Activated naive CD4-positive, alpha-beta T cell treated with anti-CD3 and anti-CD28 coated beads, Interleukin-2, amount 50 U/mL, for 24 hours (primary cell): ENCODE results near the gene TFB1M.
A peak's percentile ranks its signal among the peaks of the same experiment; 100 is the strongest.
"Not testable (repeated sequence)": the region's sequence is repeated elsewhere in the genome, so short reads cannot be mapped to it uniquely, and the experiment has no call there.

Source experiments
- H3K27ac Mint-ChIP-seq: one replicate; pipeline ENCODE4 v1.8.0; 2021; ENCODE audit warnings: mild to moderate bottlenecking, mixed read lengths
- H3K27me3 Mint-ChIP-seq: one replicate; pipeline ENCODE4 v1.8.0; 2021; ENCODE audit warnings: mixed read lengths
- H3K36me3 Mint-ChIP-seq: one replicate; pipeline ENCODE4 v1.8.0; 2021; ENCODE audit warnings: mixed read lengths
- H3K4me1 Mint-ChIP-seq: one replicate; pipeline ENCODE4 v1.8.0; 2021; ENCODE audit warnings: mixed read lengths
- H3K4me3 Mint-ChIP-seq: one replicate; pipeline ENCODE4 v1.8.0; 2021; ENCODE audit warnings: mild to moderate bottlenecking, mixed read lengths
- H3K9me3 Mint-ChIP-seq: one replicate; pipeline ENCODE4 v1.8.0; 2021; ENCODE audit warnings: mixed read lengths

Gene TFB1M

GRCh38 chr6:155314092-155314772, at the start of gene TFB1M:
TSS of gene TFB1M (minus strand) at chr6:155314484. CDS start at chr6:155314428, 56 bp downstream.
- H3K36me3 Mint-ChIP-seq, result peaks cover 9% of the 10 kb centered on the region
- H3K27me3 Mint-ChIP-seq, result no peaks in the 10 kb centered on the region
- no peaks in the 10 kb centered on the region for H3K9me3 Mint-ChIP-seq

GRCh38 chr6:155364021-155364420, 49.7 kb upstream of the TFB1M start:
- not testable (repeated sequence) for H3K27ac Mint-ChIP-seq, H3K27me3 Mint-ChIP-seq, H3K4me1 Mint-ChIP-seq, H3K9me3 Mint-ChIP-seq, H3K4me3 Mint-ChIP-seq, H3K36me3 Mint-ChIP-seq

More at GRCh38 chr6:155314092-155314772, at the start of gene TFB1M:
- H3K27ac Mint-ChIP-seq, result peak within 1 kb of the TSS; percentile 92
- peaks cover 49% of the 10 kb centered on the region for H3K4me1 Mint-ChIP-seq
- H3K4me3 Mint-ChIP-seq, result peak within 1 kb of the TSS; percentile 88

GRCh38 chr6:155362968-155363632, 48.8 kb upstream of the TFB1M start:
- not testable (repeated sequence) for H3K9me3 Mint-ChIP-seq, H3K27ac Mint-ChIP-seq, H3K4me1 Mint-ChIP-seq, H3K4me3 Mint-ChIP-seq, H3K27me3 Mint-ChIP-seq, H3K36me3 Mint-ChIP-seq

GRCh38 chr6:155354167-155354566, 39.9 kb upstream of the TFB1M start:
- H3K36me3 Mint-ChIP-seq, result peaks cover 6% of the 10 kb centered on the region
- no peak overlapping the region for H3K27ac Mint-ChIP-seq
- peaks cover 4% of the 10 kb centered on the region for H3K27me3 Mint-ChIP-seq
- H3K4me3 Mint-ChIP-seq, result no peak overlapping the region
- H3K4me1 Mint-ChIP-seq, result no peaks in the 10 kb centered on the region
- H3K9me3 Mint-ChIP-seq, result peaks cover 6% of the 10 kb centered on the region

- H3K9me3 Mint-ChIP-seq, result peaks cover 11% of the 10 kb centered on the region
- peaks cover 3% of the 10 kb centered on the region for H3K4me1 Mint-ChIP-seq
- H3K27me3 Mint-ChIP-seq, result peaks cover 4% of the 10 kb centered on the region
- no peak overlapping the region for H3K4me3 Mint-ChIP-seq
- no peak overlapping the region for H3K27ac Mint-ChIP-seq
- H3K36me3 Mint-ChIP-seq, result peaks cover 9% of the 10 kb centered on the region
Measured at GRCh38 chr6:155352811-155353210, 38.5 kb upstream of the TFB1M start.

- Mint-ChIP-seq H3K27ac (no peak overlapping the region), H3K4me1 (peaks cover 4% of the 10 kb centered on the region), H3K36me3 (peaks cover 11% of the 10 kb centered on the region), H3K9me3 (peaks cover 18% of the 10 kb centered on the region), H3K27me3 (peaks cover 4% of the 10 kb centered on the region), H3K4me3 (no peak overlapping the region)
Measured at GRCh38 chr6:155352130-155352420, 37.8 kb upstream of the TFB1M start.

- Mint-ChIP-seq H3K36me3 (peaks cover 14% of the 10 kb centered on the region), H3K27me3 (peaks cover 4% of the 10 kb centered on the region), H3K9me3 (peaks cover 24% of the 10 kb centered on the region), H3K27ac (no peak overlapping the region), H3K4me1 (peaks cover 4% of the 10 kb centered on the region), H3K4me3 (no peak overlapping the region)
Measured at GRCh38 chr6:155351273-155352129, 37.2 kb upstream of the TFB1M start.

GRCh38 chr6:155349956-155350355, 35.7 kb upstream of the TFB1M start:
- Mint-ChIP-seq H3K4me3 (no peak overlapping the region), H3K36me3 (peaks cover 11% of the 10 kb centered on the region), H3K27ac (no peak overlapping the region), H3K27me3 (peaks cover 4% of the 10 kb centered on the region), H3K4me1 (peaks cover 4% of the 10 kb centered on the region), H3K9me3 (peaks cover 25% of the 10 kb centered on the region)

GRCh38 chr6:155349129-155349528, 34.8 kb upstream of the TFB1M start:
- Mint-ChIP-seq H3K36me3 (peaks cover 9% of the 10 kb centered on the region), H3K27me3 (peaks cover under 1% of the 10 kb centered on the region), H3K27ac (no peak overlapping the region), H3K4me1 (peaks cover 4% of the 10 kb centered on the region), H3K4me3 (no peak overlapping the region), H3K9me3 (peaks cover 21% of the 10 kb centered on the region)

- peaks cover 19% of the 10 kb centered on the region for H3K9me3 Mint-ChIP-seq
- H3K36me3 Mint-ChIP-seq, result peaks cover 8% of the 10 kb centered on the region
- H3K27me3 Mint-ChIP-seq, result no peaks in the 10 kb centered on the region
- H3K4me3 Mint-ChIP-seq, result no peak overlapping the region
- no peak overlapping the region for H3K27ac Mint-ChIP-seq
- H3K4me1 Mint-ChIP-seq, result peaks cover 4% of the 10 kb centered on the region
Measured at GRCh38 chr6:155347800-155348199, 33.5 kb upstream of the TFB1M start.

- Mint-ChIP-seq H3K27ac (no peak overlapping the region), H3K9me3 (peaks cover 19% of the 10 kb centered on the region), H3K27me3 (no peaks in the 10 kb centered on the region), H3K4me3 (no peak overlapping the region), H3K36me3 (peaks cover 8% of the 10 kb centered on the region), H3K4me1 (peaks cover 4% of the 10 kb centered on the region)
Measured at GRCh38 chr6:155346957-155347356, 32.7 kb upstream of the TFB1M start.

GRCh38 chr6:155344341-155345006, 30.2 kb upstream of the TFB1M start:
- Mint-ChIP-seq H3K27me3 (no peaks in the 10 kb centered on the region), H3K4me3 (no peak overlapping the region), H3K9me3 (peaks cover 23% of the 10 kb centered on the region), H3K27ac (no peak overlapping the region), H3K4me1 (peaks cover 16% of the 10 kb centered on the region), H3K36me3 (peaks cover 15% of the 10 kb centered on the region)

GRCh38 chr6:155341130-155341828, 27.0 kb upstream of the TFB1M start:
- Mint-ChIP-seq H3K4me3 (no peak overlapping the region), H3K4me1 (peaks cover 40% of the 10 kb centered on the region), H3K27me3 (no peaks in the 10 kb centered on the region), H3K9me3 (peaks cover 15% of the 10 kb centered on the region), H3K36me3 (peaks cover 15% of the 10 kb centered on the region), H3K27ac (no peak overlapping the region)

- peak overlapping the region; percentile 20 for H3K27ac Mint-ChIP-seq
Measured at GRCh38 chr6:155340464-155341129, 26.3 kb upstream of the TFB1M start.

More at GRCh38 chr6:155340464-155341129, 26.3 kb upstream of the TFB1M start:
- Mint-ChIP-seq H3K4me3 (no peak overlapping the region), H3K27me3 (no peaks in the 10 kb centered on the region), H3K9me3 (peaks cover 15% of the 10 kb centered on the region), H3K36me3 (peaks cover 15% of the 10 kb centered on the region), H3K4me1 (peaks cover 40% of the 10 kb centered on the region)
